Dermis microvascular lymphatic vessel endothelial cell (primary cell): ENCODE data around the gene CTSS. TPM values are rescaled to one million over a fixed set of nuclear protein-coding genes. Genes with fewer than 3 reads are reported as not detected.
A peak's percentile ranks its signal among the peaks of the same experiment; 100 is the strongest.
"Not testable (repeated sequence)": the region's sequence is repeated elsewhere in the genome, so short reads cannot be mapped to it uniquely, and the experiment has no call there.

Source experiments
- DNase-seq, 2 donors: peaks; one replicate each; pipeline versions ENCODE4 v3.0.0 to v3.0.0-alpha.2; 2010; ENCODE audit warnings: low read depth in 2 of 2
- total RNA-seq: library from RNA; depleted of rRNA; stranded (reverse); fragments of >200 nt; gene quantifications from 2 replicates; pipeline ENCODE4 v1.2.1, GENCODE V29; 2014

The CTSS gene
- total RNA-seq: 27.9 and 51.7 TPM in 2 replicates

DNA sequence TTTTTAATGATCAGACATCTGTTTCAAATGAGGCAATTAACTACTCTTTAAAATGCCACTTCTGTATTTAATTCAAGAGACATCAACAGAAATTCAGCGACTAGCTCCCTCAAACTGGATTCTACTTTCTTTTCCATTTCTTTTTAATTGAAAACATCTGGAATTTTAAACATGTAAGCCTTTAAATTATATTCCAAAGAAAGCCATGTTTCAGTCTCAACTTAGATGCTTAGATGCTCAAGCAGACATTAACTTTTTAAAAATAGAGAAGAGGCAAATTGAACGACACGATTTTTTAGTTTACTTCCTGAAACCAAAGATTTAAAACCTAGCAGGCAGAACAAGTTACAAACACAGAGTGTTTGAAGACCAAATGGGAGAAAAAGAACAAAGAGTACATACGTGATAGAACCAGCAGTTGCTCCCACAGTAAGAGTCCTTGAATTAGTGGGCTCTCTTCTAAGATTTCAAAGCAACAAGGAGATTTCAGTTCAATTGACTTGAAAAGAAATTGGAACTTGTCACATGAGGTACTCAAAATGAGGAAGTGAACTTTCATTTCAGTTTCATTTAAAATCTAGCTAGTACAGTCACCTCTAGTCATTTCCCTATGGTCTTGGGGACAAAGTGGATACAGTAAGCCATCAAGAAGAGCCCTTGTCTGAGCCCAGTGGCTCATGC is at the start of gene CTSS:
TSS of gene CTSS (minus strand) at position 483 of the 681 bp plus-strand sequence. CDS start 1,015 bp downstream, outside the sequence.
- peak; percentile 26 to 33 for DNase-seq

DNA sequence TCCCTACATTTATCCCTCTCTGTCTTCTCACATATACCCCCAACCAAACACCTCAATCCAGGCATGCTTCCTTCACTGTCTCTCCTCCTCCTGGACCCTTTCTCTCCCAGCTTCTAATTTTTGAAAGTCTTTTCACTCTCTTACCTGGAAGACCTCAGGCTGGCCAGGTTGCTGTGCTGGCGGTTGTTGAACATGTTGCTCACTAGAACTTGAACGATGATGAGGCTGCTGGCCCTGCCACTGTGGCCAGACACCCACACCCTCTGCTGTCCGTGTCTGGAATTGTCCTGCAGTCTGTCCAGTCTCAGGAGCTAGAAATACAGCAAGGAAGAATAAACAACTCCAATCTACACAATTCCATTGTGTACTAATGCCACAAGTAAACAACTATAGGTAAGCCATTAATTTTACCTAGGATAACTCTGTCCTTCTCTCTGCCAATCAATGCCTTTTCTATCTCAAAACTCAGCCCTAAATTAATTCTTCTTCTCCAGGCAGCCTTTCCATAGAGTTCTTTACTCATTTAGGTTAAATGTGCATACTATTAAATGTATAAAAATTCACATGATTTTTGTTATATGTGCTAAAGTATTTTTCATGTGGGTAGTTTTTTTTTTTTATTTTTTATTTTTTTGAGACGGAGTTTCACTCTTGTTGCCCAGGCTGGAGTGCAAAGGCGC is 47.6 kb upstream of the CTSS start:
- DNase-seq: peak; percentile 64 to 81

DNA sequence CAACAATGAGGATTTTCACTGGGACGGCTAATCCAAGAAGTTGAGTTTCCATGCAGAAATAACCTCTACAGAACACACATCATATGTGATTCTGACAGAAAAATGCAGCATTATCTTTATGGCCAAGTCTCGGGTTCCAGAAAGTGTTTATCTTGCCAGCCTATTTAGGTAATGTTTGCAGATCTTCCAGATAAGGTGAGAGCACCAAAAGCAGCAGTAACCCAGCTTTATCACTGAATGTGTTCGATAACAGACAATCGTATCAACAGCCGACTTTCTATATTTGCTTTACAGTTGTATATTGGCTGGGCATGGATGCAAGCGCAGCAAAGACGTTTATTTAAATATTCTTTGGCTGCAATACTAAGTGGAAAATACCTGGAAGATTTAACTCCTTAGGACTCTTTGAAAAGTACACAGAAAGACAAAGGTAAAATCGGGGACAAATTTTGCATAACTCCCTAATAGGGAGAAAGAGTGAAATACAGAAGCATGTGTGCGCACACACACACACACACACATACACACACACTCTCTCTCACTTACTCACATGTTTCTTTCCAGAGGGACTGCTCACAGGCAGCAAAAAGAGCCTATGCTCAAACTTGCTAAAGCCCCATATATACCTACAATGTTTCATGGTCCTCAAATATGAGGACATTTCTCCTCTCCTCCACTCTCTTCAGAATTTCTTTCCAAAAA is 45.5 kb upstream of the CTSS start:
- no peak for DNase-seq

DNA sequence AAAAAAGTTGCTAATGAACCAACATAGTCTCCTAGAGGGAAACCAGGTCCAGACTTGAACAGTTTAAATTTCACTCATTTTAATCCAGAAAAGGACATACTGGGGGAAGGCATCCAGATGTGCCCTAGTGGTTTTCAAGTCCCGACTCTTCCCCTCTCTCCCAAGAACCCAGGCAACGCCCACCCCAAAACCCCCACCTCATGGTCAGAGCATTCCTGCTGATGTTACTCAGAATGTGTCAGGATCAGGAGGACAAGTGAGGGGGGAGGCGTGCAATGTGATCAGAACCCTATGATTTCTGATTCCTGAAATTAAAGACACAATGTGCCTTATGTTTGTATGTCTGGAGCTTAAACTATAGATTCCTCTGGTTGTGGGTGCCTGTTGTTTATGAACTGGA is 44.1 kb upstream of the CTSS start:
- no peak for DNase-seq

DNA sequence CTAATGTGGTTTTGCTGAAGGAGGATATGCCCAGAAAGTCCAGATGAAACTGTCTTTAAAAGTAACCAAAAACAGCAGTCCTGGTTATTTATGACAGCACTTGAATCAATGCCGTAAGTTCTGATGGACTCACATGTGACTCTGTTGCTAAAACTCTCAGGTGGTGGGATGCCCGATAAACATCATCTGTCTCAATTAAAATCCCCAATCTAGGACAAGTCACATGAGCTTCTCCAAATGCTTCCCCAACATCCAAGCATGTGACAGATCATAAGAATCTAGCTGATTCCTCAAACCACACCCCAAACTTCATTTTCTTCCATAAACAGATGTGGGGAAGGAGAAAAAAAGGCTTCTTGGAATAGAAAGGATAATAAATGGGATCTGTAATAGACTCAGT is 43.3 kb upstream of the CTSS start:
- no peak for DNase-seq

DNA sequence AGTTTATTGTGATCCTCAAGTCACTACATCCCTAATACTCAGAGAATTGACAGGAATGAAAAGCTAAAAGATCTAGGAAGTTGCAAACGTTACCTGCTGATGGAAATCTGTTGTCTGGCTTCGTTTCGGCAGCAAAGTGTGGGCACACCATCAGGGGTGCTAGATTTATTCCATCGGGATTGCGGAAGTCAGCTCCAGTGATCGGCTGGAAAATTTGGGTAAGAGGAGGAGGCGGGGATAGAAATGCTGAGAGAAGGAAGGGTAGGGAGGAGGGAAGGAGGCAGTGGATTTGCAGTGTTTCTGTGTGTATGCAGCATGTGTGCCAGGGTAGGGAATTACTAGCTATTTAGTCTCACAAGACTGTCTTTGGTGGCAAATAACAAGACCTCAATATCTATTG is 42.5 kb upstream of the CTSS start, which contains the start of gene CTSK:
TSS of gene CTSK (minus strand) at position 140 of the 400 bp plus-strand sequence. CDS start 1,455 bp downstream, outside the sequence.
- no peak for DNase-seq

DNA sequence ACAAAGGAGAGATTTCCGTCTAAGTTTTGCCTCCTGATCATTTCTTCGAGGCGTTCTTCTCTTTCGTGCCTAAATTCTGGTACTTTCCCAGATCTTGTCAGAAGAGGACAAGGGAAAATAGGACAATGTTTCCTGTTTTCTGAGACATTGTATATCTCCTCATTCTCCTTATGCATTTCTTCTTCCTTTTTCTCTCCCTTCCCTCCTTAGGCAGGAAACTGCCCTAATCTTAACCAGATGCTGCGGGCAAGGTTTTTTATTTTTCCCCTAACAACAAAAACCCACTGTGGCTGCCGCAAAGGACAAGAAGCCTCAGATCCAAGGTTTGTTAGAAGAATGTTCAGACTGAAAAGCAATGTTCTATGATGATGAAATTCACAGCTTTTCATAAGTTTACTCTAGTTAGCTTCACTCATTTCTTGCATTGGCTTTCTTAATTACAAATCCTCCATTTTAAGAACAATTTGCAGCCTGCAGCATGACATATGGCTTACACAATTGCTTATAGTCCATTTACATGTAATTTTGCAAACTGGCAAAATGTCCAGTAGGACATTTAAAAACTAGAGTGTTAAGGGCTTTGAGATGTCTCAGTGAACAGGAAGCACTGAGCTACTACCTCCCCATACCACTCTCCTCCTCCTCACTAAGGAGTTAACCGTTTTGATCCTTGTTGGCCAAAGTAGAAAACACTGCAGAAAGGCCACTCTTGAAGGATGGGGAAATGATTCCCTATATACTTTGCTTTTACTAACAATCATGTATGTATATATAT is 41.9 kb upstream of the CTSS start:
- peak in 1 of 2 donors; percentile 1 for DNase-seq

DNA sequence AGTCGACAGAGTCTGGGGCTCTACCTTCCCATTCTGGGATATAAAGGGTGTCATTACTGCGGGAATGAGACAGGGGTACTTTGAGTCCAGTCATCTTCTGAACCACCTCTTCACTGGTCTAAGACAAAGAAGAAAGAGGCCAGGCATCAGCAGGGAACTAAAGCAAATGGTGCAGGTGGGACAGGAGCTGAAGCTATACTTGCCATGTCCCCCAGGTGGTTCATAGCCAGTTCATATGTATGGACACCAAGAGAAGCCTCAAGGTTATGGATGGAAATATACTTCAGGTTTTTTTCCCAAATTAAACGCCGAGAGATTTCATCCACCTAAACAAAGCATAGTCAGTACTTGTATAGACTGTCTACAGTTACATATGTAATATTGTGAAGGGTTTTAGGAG is 40.3 kb upstream of the CTSS start:
- no peak for DNase-seq

DNA sequence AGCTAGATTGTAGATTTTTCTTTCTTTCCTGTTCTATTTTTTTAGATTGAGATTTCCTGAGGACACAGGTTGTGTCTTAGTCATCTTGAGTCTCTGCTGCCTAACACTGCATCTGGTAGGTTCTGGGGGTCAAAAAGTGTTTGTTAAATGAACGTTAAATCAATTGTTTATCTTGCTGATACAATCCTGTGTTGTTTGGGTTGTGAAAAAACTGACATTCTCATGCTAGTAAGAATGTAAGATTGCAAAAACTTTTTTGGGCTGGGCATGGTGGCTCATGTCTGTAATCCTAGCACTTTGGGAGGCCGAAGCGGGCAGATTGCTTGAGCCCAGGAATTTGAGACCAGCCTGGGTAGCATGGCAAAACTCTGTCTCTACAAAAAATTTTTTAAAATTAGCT is 39.1 kb upstream of the CTSS start:
- peak in 1 of 2 donors; percentile 66 for DNase-seq

DNA sequence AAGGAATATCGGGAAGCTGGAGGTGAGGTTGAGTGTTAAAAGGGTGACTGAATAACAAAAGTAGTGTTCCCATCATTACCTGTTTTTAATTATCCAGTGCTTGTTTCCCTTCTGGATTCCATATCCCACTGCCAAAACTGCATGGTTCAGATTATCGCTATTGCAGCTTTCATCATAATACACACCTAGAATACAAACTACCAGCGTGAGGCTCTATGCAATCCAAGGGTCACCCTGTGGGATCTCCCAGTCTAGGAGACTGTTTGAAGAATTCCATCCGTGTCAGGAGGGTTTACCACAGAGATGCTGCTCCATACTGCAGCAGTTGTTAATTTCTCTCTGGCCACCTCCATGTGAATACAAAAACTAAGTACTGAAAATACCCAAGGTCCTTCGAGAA is 33.5 kb upstream of the CTSS start:
- DNase-seq: no peak

DNA sequence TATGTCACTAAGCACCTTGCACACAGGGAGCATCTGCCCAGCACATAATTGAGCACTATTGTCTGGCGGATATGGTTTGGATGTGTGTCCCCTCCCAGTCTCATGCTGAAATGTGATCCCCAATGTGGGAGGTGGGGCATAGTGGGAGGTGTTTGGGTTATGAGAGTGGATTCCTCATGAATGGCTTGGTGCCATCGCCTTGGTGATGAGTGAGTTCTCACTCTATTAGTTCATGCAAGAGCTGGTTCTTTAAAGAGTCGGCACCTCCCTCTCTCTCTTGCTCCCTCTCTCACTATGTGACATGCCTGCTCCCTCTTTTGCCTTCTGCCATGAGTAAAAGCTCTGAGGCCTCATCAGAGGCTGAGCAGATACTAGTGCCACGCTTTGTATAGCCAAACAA is 32.9 kb upstream of the CTSS start:
- no peak for DNase-seq

DNA sequence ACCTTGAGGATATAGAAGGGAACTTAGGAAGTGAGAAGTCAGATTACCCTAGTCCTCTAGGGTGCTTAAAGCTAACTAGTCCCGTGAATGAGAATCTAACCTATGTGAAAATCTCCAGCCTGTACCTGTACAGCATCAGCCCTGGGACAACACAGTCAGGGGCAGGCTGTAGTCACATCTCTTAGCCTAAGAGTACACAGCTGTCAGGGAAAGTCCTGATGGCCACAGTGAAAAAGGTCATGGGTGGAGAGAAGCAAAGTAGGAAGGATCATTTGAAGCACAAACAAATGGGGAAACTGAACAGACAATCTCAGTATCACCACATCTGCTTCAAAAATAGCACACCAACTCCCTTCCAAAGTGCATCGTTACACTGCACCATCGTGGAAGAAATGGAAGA is 30.8 kb upstream of the CTSS start:
- DNase-seq: no peak

DNA sequence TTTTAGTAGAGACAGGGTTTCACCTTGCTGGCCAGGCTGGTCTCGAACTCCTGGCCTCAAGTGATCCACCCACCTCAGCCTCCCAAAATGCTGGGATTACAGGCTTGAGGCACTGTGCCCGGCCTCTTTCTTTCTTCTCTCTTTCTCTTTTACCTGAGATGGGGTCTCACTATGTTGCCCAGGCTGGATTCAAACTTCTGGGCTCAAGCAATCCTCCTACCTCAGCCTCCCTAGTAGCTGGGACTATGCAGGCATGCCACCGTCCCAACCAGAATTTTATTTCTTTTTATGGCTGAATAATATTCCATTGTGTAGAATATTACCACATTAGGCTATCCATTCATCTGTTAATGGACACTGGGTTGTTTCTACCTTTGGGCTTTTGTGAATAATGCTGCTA is 28.2 kb upstream of the CTSS start:
- DNase-seq: not testable (repeated sequence)

DNA sequence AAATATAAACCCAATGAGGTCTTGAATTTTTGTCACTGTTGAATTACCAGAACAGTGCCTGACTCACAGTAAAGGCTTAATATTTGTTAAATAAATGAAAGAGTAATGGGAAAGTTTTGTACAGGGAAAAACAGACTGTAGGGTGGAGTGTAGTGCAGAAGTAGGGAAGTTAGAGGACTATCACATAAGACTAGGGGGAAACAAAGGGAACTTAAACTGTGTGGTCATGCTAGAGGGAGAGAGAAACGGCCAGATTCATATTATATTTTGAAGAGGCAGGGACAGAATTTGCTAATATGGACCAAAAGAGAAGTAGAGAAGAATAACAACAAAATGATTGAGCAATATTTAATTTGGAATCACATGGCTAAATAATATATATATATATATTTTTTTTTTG is 27.6 kb upstream of the CTSS start:
- DNase-seq: no peak

DNA sequence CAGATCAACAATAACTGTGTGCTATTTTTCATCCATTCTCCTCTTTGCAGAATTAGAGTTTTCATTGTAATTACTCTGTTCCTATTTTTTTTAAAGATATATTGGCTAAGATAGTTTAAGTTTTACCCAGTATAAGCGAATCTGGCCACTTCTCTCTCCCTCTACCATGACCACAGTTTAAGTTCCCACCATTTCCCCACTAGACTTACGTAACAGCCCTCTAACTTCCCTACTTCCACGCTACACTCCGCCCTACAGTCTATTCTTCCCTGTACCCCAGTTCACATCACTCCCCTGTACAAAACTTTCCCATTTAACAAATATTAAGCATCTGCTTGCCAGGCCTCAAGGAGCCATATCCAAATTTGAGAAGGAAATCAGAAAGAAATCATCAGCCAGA is 26.0 kb upstream of the CTSS start:
- DNase-seq: no peak

DNA sequence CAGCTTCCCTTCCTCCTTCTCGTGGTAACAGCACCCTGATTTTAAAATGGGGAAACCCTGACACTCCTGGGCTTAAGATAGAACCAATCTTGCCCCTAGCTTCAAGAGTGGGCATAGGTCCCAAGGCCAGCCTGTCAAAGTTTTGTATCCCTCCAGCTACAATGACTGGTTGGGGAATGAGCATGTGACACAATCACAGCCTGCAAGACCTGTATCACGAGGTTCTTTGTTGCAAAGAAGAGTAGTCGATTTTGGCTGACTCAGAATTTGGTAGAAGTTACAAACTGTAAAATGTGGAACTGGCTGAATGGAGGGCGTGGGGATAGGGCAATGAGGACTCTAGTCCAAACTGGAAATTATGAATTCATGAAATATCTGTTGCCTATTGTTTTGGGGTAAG is 23.8 kb upstream of the CTSS start:
- no peak for DNase-seq

DNA sequence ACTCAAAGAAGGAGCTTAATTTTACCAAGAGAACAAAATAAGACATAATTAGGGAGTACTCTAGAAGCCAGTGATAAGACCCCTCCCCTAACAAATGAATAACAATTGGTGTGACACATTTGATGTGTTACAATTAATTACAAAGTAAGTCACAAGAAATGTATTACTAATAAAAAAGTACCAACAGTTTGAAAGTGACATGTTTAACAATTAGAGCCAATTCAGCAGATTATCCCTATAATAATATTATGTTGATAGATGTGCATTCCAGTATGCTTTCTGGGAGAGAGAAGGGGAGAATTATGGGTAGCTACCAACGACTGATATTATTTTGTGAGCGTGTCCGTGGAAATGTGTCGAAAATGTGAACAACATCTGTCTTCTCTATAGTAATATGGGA is 23.4 kb upstream of the CTSS start:
- no peak for DNase-seq

DNA sequence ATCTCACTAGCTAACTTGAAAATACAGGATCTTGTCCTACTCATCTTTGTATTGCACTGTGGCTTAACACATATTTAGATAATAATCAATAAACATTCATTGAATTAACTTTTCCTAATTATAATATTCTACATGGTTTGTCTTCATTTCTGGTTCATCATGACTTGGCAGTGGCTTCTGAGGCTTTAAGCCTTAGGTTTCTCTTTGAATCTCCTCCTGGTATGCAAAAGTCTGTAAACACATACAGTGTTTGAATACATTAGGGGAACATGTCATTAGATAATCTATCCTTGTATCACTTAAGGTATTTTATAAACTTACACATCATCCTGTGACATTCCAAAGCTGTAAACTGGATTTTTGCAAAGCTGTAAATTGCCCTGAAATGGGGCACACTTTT is 21.9 kb upstream of the CTSS start:
- no peak for DNase-seq

DNA sequence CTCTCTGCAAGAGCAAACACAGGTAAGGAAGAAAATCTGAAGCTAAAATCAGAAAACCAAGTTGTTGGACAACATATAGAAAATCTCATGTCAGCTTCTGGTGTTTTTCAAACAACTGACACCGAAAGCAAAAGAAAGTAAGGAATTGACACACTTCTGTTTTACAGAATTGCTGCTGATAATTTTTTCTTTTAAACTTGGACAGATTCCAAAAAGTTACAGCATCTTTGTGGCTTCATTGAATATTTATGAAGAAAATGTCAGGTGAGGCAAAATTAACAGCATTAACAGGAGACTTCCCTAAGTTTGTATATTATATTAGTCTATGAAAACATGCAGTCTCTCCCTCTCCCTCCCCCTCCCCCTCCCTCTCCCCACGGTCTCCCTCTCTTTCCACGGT is 14.9 kb upstream of the CTSS start:
- DNase-seq: no peak

DNA sequence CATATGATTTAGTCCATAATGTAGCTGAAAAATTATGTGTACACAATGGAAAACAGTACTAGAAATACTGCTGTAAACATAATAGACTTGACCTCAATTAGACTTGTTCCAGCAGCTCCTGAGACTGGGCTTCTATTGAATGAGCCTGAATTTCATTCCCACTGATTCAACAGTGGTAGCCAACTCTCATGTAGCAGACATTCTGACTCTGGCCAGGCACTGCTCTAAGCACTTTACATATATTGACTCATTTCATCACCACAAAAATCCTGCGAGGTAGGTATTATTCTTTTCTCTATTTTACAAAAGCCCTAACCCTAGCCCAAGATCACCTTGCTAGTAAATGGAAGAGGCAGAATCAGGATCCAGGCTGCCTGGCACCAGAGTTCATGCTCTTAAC is 12.8 kb upstream of the CTSS start:
- DNase-seq: no peak

DNA sequence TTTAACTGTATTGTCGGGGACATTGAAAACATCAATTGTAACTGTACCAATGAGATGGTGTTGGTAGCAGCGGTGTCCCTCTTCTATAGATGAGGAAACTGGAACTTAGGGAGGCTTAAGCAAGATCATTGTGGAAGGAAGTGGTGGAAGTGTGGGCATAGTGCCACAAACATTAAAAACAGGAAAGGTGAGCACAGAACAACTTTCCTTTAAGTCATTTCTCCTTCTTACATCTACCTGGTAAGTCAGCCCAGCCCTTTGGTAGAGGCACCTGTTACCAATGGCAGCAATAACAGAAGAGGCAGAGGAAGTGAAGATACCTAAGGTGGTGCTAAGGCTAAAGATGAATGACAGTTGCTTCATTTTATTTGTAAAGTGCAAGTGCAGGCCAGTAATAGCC is 12.0 kb upstream of the CTSS start:
- no peak for DNase-seq
